GM23248 (cell line): ENCODE measurements around the gene GRID2. TPM values are rescaled to one million over a fixed set of nuclear protein-coding genes. Genes with fewer than 3 reads are reported as not detected.

Experiments
- DNase-seq: peaks from one replicate; pipeline ENCODE4 v3.0.0-alpha.2; 2015
- H2AFZ ChIP-seq: fragments of 200-600 bp; sonication (generic); 2 replicates; pipeline ENCODE4 v1.6.1; 2016; ENCODE audit warnings: antibody characterized with exemption
- H3F3A ChIP-seq: fragments of 200-600 bp; sonication (generic); 2 replicates; pipeline ENCODE4 v1.6.1; 2016; ENCODE audit warnings: mild to moderate bottlenecking, antibody characterized with exemption, mixed run types; ENCODE audit not compliant: insufficient read depth
- H3K27ac ChIP-seq: fragments of 200-600 bp; sonication (generic); 2 replicates; pipeline ENCODE4 v1.5.1; 2016; ENCODE audit warnings: mild to moderate bottlenecking
- H3K27me3 ChIP-seq: fragments of 200-600 bp; sonication (generic); replicated peaks from 2 replicates; pipeline ENCODE4 v1.6.1; 2016; ENCODE audit warnings: mild to moderate bottlenecking; ENCODE audit not compliant: insufficient read depth
- H3K36me3 ChIP-seq: fragments of 200-600 bp; sonication (generic); 2 replicates; pipeline ENCODE4 v1.6.1; 2016; ENCODE audit warnings: low read depth, mild to moderate bottlenecking
- H3K4me1 ChIP-seq: fragments of 200-600 bp; sonication (generic); 2 replicates; pipeline ENCODE4 v1.6.1; 2016; ENCODE audit warnings: mild to moderate bottlenecking; ENCODE audit not compliant: insufficient read depth
- H3K4me2 ChIP-seq: fragments of 200-600 bp; sonication (generic); one replicate; pipeline ENCODE4 v1.6.1; 2016; ENCODE audit warnings: mild to moderate bottlenecking; ENCODE audit not compliant: unreplicated experiment
- H3K4me3 ChIP-seq: fragments of 200-600 bp; sonication (generic); 2 replicates; pipeline ENCODE4 v1.5.1; 2016; ENCODE audit warnings: mild to moderate bottlenecking
- H3K79me2 ChIP-seq: fragments of 200-600 bp; sonication (generic); 2 replicates; pipeline ENCODE4 v1.6.1; 2016; ENCODE audit warnings: mild to moderate bottlenecking; ENCODE audit not compliant: insufficient read depth
- H3K9ac ChIP-seq: fragments of 200-600 bp; sonication (generic); 2 replicates; pipeline ENCODE4 v1.6.1; 2016; ENCODE audit warnings: mild to moderate bottlenecking
- H3K9me2 ChIP-seq: fragments of 200-600 bp; sonication (generic); 2 replicates; pipeline ENCODE4 v1.6.1; 2016; ENCODE audit warnings: mixed run types, mild to moderate bottlenecking, moderate library complexity; ENCODE audit not compliant: insufficient read depth
- H3K9me3 ChIP-seq: fragments of 200-600 bp; sonication (generic); one replicate; pipeline ENCODE4 v1.6.1; 2017; ENCODE audit warnings: low read depth
- H4K20me1 ChIP-seq: fragments of 200-600 bp; sonication (generic); 2 replicates; pipeline ENCODE4 v1.6.0; 2016; ENCODE audit not compliant: insufficient read depth
- EZH2 ChIP-seq: fragments of 200-600 bp; sonication (generic); IDR thresholded peaks from 2 replicates; pipeline ENCODE4 v1.6.1; 2018; ENCODE audit warnings: antibody characterized with exemption, mild to moderate bottlenecking; ENCODE audit not compliant: insufficient read depth, poor library complexity, severe bottlenecking
- EZH2phosphoT487 ChIP-seq: fragments of 200-600 bp; sonication (generic); IDR thresholded peaks from 2 replicates; pipeline ENCODE4 v1.6.1; 2018; ENCODE audit warnings: antibody characterized with exemption, moderate library complexity, mild to moderate bottlenecking, low read depth; ENCODE audit not compliant: insufficient read depth
- WGBS, 2 experiments: methylation state at CpG; one replicate each; pipeline ENCODE4 v1.1.6; 2015 to 2017; ENCODE audit warnings: low lambda C conversion rate in 2 of 2, low coverage in 1 of 2; ENCODE audit errors: missing lambda C conversion rate in 2 of 2; 5-methylcytosine and 5-hydroxymethylcytosine counted together
- in situ Hi-C: fragments of 300-500 bp; cut with MboI; formaldehyde crosslinking; loops from 2 replicates; pipeline ENCODE4 v1.15.0; 2020
- polyA plus RNA-seq: library from polyadenylated mRNA; unstranded; fragments of >200 nt; fragmentation: Nextera tagmentation; extraction: Ambion mirVana; gene quantifications from 2 replicates; pipeline ENCODE4 v1.2.1, GENCODE V29; 2016
- total RNA-seq: library from RNA; depleted of rRNA; stranded (reverse); fragments of >200 nt; shearing (Covaris generic); gene quantifications from 2 replicates; pipeline ENCODE4 v1.2.3, GENCODE V29; 2014

The GRID2 gene
- total and polyA plus RNA-seq, 2 experiments from 2014 or later = not detected

- no peaks in the 10 kb centered on the region for H3F3A ChIP-seq
- H4K20me1 ChIP-seq = no peaks in the 10 kb centered on the region
- TF ChIP-seq EZH2phosphoT487 (no peak), EZH2 (no peak)
- 7 to 9% methylated on average over 2 of the region's 2 CpGs for WGBS, 2 experiments
- H2AFZ ChIP-seq = no peak overlapping the region
- H3K4me3 ChIP-seq = no peak overlapping the region
- no peaks in the 10 kb centered on the region for H3K27me3 ChIP-seq
- H3K27ac ChIP-seq = no peak overlapping the region
- H3K9me3 ChIP-seq = no peaks in the 10 kb centered on the region
- no peak overlapping the region for H3K4me2 ChIP-seq
- no peaks in the 10 kb centered on the region for H3K4me1 ChIP-seq
- in situ Hi-C loops = no loop called here
- H3K9me2 ChIP-seq = no peaks in the 10 kb centered on the region
- no peaks in the 10 kb centered on the region for H3K79me2 ChIP-seq
- no peaks in the 10 kb centered on the region for H3K36me3 ChIP-seq
- H3K9ac ChIP-seq = no peak overlapping the region
- no peak for DNase-seq
Observed at GRCh38 chr4:93237521-93237920, 933.8 kb downstream of the GRID2 start.

DNA sequence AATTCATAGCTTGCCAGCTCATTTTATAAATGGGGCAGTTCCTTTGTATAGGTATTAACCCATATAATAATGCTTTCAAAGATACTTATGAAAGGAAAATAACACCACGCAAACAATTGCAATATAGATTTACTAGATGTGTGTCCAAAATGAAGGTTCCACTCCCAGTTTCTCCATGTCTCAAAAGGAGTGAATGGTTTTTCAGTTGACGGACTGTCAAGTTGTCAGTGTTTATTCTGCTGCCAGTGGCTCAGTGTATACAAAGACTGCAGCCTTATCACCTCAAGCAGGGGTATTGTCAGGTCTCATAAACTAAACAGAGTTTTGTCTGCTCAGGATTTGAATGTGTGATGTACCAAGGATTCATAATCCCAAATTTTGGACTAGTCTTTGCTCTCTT is 939.5 kb downstream of the GRID2 start:
- TF ChIP-seq EZH2 (no peak), EZH2phosphoT487 (no peak)
- Histone ChIP-seq H2AFZ (no peak overlapping the region), H4K20me1 (no peaks in the 10 kb centered on the region), H3K79me2 (no peaks in the 10 kb centered on the region), H3K9me3 (no peaks in the 10 kb centered on the region), H3K9ac (no peak overlapping the region), H3K9me2 (no peaks in the 10 kb centered on the region), H3K27me3 (no peaks in the 10 kb centered on the region), H3F3A (no peaks in the 10 kb centered on the region), H3K4me2 (no peak overlapping the region), H3K4me1 (no peaks in the 10 kb centered on the region), H3K4me3 (no peak overlapping the region), H3K27ac (no peak overlapping the region), H3K36me3 (no peaks in the 10 kb centered on the region)
- no peak for DNase-seq
- in situ Hi-C loops = no loop called here
- 74 to 80% methylated on average over 2 of the region's 2 CpGs for WGBS, 2 experiments

DNA sequence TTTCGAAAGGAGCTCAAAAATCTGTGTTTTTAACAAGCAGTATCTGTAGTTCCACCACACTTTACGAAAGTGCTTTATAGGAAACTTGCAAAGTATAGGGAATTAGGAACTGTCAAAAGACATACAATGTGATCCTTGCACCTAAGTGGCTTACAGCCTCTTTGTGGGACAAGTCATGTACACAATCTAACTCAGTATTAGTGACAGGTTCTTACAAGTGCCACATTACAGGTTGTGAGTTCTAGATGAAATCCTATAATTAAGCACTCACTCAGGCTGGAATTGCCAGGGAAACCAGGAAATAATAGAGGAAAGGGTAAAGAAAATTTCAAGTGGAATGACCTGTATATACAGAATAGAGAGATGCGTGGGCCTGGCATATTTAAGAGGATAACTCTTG is 957.4 kb downstream of the GRID2 start:
- H3K9me2 ChIP-seq = no peaks in the 10 kb centered on the region
- H3K79me2 ChIP-seq = no peaks in the 10 kb centered on the region
- no peak overlapping the region for H3K4me2 ChIP-seq
- H3K27me3 ChIP-seq = no peaks in the 10 kb centered on the region
- in situ Hi-C loops = no loop called here
- no peaks in the 10 kb centered on the region for H3K4me1 ChIP-seq
- H3K9ac ChIP-seq = no peak overlapping the region
- WGBS, 2 experiments = 35 to 43% methylated on average over 3 of the region's 3 CpGs
- no peaks in the 10 kb centered on the region for H3F3A ChIP-seq
- H3K4me3 ChIP-seq = no peak overlapping the region
- no peak for DNase-seq
- no peaks in the 10 kb centered on the region for H3K36me3 ChIP-seq
- H4K20me1 ChIP-seq = no peaks in the 10 kb centered on the region
- no peak overlapping the region for H2AFZ ChIP-seq
- H3K27ac ChIP-seq = no peak overlapping the region
- H3K9me3 ChIP-seq = no peaks in the 10 kb centered on the region
- no peak for TF ChIP-seq EZH2phosphoT487
- TF ChIP-seq EZH2 = no peak

- Histone ChIP-seq H3K36me3 (no peaks in the 10 kb centered on the region), H3K9me2 (no peaks in the 10 kb centered on the region), H3K9ac (no peak overlapping the region), H3K9me3 (no peaks in the 10 kb centered on the region), H2AFZ (no peak overlapping the region), H3K4me3 (no peak overlapping the region), H3F3A (no peaks in the 10 kb centered on the region), H3K79me2 (no peaks in the 10 kb centered on the region), H4K20me1 (no peaks in the 10 kb centered on the region), H3K4me2 (no peak overlapping the region), H3K27me3 (no peaks in the 10 kb centered on the region), H3K4me1 (no peaks in the 10 kb centered on the region), H3K27ac (no peak overlapping the region)
- in situ Hi-C loops = no loop called here
- 25 to 30% methylated on average over 1 of the region's 1 CpG for WGBS, 2 experiments
- no peak for TF ChIP-seq EZH2
- no peak for TF ChIP-seq EZH2phosphoT487
- DNase-seq = no peak
Observed at GRCh38 chr4:93263166-93263565, 959.4 kb downstream of the GRID2 start.

- no peak for TF ChIP-seq EZH2
- no peak for TF ChIP-seq EZH2phosphoT487
- no peak overlapping the region for H3K9ac ChIP-seq
- DNase-seq = no peak
- H3F3A ChIP-seq = no peaks in the 10 kb centered on the region
- H4K20me1 ChIP-seq = no peaks in the 10 kb centered on the region
- H3K79me2 ChIP-seq = no peaks in the 10 kb centered on the region
- no peak overlapping the region for H2AFZ ChIP-seq
- in situ Hi-C loops = no loop called here
- no peak overlapping the region for H3K27ac ChIP-seq
- no peaks in the 10 kb centered on the region for H3K27me3 ChIP-seq
- WGBS, 2 experiments = 43 to 44% methylated on average over 3 of the region's 3 CpGs
- H3K4me1 ChIP-seq = no peaks in the 10 kb centered on the region
- no peaks in the 10 kb centered on the region for H3K9me2 ChIP-seq
- H3K4me2 ChIP-seq = no peak overlapping the region
- H3K9me3 ChIP-seq = no peaks in the 10 kb centered on the region
- H3K4me3 ChIP-seq = no peak overlapping the region
- H3K36me3 ChIP-seq = no peaks in the 10 kb centered on the region
Observed at GRCh38 chr4:93267747-93268146, 964.0 kb downstream of the GRID2 start.
